Activated CD4-positive, alpha-beta T cell treated with anti-CD3 and anti-CD28 coated beads for 1 hour (primary cell): ENCODE data around the gene AKNA.

Experiments
- DNase-seq: peaks from one replicate; pipeline ENCODE4 v3.0.0-alpha.2; 2020

Gene AKNA

GRCh38 chr9:114299286-114300152 is 88.3 kb downstream of the AKNA start:
- DNase-seq, result no peak

GRCh38 chr9:114296338-114296737 is 91.4 kb downstream of the AKNA start:
- DNase-seq, result no peak

DNA sequence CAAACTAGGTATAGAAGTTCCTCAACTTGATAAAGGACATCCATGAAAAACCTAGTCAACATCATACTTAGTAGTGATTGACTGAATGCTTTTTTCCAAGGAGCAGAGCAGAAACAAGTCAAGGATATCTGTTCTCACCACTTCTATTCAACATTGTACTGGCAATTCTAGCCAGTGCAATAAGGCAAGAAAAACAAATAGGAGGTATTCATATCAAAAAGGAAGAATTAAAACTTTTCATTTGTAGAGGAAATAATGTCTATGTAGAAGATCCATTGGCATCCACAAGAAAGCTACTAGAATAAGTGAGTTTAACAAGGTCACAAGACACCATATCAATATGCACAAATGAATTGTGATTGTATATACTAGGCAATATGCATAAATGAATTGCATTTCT is 93.1 kb downstream of the AKNA start:
- no peak for DNase-seq

DNA sequence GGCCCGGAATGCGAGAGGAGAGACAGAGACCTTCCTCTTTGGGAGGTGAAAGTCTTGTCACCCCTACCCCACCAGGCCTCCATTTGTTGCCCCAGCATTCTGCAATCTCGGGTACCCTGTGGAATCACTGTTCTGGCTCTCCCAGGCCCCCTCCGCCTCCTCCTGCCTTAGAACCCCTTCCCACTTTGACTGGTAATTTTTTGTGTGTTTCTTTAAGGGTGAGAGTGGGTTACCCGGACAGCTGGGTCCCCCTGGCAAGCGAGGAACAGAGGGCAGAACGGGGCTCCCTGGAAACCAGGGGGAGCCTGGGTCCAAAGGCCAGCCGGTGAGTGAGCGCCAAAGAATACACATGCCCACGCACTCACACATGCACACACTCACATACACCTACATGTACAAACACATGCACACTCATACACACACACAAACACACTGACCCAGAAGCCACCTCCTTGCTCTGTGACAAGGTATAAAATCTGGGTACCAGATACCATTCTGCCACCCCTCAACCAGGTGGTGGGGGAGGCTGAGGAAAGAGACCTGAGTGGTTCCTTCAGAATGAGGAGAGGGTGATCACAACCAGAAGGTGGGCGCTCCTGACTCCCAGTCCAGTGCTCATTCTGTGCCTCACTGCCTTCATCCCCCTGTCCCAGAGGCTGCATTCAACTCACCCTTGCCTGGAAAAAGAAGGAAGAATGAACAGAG is 95.7 kb downstream of the AKNA start:
- DNase-seq, result no peak

DNA sequence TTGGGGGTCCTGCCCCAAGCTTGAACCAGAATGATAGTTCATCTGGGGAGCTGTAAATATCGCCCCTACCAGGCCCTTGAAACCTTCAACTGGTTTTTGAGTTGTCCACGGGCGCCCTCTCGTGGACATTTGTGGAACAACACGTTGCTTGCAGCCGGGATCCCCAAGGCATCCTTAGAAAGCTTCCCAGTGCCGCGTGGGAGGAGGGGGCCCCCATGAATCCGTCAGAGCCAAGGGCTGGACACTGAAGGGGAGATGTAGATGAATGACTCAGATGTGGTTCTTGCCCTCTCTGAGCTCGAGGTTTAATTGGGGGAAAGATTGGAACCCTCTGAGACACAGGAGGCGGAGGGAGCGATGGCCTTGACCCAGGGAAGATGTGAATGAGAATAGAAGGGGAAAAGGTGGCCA is 96.7 kb downstream of the AKNA start:
- peak; percentile 49 for DNase-seq

- no peak for DNase-seq
Measured at GRCh38 chr9:114290561-114290986, 97.2 kb downstream of the AKNA start.

DNA sequence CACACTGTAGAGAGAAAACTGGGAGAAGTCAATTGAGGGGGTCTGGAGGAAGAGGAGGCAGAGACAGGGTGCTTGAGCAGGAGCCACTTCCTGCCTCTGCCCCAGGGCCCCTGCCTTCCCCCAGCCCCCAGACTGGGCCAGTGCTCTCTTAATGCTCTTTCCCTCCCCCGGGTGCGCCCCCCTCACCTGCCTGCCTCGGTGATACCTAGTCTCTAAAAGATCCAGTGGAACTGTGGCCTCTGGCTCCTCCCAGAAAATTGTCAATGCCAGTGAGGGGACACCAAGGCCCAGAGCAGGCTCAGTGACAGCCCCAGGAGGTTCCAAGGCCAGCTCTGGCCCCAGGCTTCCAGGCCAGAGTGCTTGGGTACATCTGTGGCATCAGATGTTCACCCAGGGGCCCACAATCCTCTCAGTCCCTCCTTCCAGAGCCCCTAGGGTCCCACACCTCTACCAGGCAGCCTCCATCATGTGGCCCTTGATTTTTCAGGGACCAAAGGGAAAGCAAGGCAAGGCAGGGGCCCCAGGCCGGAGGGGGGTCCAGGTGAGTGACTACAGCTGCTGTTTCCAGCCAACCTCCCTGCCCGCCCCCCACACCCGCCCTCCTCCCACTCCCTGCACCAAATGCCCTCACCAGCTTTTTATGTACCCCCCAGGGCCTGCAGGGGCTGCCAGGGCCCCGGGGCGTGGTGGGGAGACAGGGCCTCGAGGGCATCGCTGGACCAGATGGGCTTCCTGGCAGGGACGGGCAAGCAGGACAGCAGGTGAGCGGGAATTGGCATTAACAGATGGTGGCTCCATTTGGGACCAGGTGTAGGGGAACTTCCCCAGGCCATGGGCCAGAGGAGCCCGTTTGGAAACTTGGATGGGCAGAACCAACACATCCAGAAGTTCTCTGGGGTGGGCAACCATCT is 98.0 kb downstream of the AKNA start:
- DNase-seq, result no peak

DNA sequence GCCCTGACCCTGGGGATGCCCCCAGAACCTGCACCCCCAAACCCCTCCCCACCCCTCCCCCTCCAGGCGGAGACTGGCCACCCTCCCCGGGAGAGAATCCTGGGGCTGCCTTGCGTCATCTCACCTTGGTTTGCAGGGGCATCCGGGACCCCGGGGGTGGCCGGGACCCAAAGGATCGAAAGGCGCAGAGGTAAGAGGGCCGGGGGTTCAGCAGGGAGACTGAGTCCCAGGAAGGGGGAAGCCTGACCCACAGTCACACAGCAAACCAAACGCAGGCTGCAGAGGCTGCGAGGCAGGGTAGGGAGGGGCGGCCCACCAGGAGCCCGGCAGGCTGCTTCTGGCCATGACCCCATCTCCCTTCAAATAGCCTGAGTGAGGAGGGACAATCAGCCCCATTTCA is 98.7 kb downstream of the AKNA start:
- no peak for DNase-seq

DNA sequence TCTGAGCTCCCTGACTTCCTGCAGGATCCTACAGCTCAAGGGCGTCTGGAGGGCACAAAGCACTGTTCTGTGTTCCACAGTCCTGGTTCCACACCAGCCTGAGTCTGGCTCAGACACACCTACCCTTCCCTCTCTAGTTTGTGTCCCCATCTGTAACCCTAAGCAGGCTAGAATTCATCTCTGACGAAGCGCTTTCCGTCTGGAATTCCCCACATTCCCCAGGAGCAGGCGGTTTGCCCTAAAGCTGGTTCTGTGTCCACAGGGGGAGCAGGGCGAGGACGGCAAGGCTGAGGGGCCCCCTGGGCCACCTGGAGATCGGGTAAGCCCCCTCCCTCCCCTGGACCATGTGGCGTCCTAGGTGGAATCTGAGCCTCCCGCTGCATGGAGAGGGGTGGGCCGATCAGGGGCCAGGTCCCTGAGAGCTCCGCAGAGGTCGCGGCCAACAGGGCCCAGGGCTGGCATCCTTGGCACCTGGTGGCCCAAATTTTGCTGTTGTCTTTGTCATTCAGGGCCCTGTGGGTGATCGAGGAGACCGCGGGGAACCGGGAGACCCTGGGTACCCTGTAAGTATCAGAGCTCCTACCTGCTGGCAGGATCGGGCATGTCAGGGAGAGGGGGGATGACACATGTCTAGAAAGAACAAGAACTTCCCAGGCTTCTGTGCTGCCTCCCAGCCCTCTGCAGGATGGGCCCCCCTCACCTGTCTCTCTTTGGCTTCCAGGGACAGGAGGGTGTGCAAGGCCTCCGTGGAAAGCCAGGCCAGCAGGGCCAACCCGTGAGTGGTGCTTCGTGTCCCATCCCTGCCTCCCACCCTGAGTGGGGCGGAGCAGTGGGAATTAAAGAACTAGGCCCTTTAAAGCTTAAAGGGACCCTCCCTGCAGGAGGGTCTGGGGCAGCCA is 99.3 kb downstream of the AKNA start:
- DNase-seq, result no peak

DNA sequence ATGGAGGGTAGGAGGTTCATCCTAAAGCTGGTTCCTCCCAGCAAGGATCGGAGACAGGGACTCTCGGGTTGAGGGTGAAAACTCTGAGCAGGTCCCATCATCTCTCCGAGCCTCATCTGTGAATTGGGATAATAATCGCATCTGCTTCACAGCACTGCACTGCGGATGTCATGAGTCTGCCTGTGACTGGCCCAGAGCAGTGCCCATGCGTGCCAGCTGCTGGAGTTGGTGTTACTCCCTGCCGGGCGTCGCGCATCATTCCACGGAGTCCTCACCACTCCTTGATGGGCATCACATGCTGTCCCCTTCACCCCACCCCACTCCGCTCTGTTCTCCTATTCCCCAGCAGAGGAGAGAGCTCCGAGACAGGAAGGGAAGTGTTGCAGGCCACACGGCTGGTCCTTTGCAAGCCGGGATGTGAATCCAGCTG is 100.0 kb downstream of the AKNA start:
- DNase-seq, result no peak

GRCh38 chr9:114287001-114287762 is 100.6 kb downstream of the AKNA start:
- no peak for DNase-seq

DNA sequence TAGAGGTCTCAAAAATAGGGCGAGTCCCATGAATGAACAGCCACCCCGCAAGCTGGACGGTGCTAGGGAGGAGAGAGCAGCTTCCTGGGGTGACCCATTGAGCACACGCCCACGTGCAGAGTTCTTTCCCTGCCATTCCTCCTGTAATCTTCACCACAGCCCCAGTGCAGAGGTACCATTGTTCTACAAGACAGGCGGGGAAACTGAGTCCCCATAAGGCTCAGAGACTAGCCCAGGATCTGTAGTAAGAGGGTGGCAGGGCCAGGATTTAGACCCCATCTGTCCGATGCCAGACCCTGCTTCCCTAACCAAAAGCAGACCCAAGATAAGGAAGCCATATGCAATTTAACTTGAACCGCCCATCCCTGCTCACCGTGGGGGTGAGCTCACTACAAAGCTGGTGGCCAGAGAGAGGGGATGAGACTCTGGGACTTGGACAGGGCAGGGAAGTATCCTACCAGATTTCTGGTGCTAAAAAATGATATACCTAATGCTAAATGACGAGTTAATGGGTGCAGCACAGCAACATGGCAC is 101.6 kb downstream of the AKNA start:
- DNase-seq, result no peak

DNA sequence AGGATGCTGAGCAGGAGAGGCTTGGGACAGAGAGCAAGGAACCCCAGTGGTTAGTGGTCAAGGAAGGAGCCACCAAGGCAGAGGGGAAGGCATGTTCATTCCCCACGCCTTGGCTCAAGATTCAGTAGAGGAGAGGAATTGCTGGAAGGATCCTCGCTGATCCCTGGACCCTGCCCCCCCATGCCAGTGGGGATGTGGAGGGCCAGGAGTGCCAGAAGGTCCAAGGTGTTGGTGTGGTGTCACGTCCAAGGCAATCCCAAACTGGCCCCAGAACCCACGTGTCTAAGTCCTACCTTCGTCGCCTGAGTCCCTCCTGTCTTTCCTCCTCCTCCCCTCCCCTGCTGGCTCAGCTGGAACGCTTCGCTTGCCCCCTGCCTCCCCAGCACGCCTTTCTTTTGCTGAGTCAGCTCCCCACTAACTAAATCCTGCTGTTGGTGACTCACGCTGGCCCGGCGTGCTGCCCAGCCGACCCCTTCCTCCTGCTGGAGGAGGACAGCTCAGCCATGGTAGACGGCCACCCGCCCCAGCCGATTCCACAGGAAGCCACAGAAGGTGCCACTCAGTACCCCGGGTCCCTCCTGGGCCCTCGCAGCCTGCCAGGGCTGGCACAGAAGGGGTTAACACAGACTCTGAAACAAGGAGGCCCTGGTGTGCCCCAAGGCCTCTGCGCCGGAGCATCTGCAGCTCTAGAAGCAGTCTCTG is 102.5 kb downstream of the AKNA start:
- DNase-seq, result no peak

DNA sequence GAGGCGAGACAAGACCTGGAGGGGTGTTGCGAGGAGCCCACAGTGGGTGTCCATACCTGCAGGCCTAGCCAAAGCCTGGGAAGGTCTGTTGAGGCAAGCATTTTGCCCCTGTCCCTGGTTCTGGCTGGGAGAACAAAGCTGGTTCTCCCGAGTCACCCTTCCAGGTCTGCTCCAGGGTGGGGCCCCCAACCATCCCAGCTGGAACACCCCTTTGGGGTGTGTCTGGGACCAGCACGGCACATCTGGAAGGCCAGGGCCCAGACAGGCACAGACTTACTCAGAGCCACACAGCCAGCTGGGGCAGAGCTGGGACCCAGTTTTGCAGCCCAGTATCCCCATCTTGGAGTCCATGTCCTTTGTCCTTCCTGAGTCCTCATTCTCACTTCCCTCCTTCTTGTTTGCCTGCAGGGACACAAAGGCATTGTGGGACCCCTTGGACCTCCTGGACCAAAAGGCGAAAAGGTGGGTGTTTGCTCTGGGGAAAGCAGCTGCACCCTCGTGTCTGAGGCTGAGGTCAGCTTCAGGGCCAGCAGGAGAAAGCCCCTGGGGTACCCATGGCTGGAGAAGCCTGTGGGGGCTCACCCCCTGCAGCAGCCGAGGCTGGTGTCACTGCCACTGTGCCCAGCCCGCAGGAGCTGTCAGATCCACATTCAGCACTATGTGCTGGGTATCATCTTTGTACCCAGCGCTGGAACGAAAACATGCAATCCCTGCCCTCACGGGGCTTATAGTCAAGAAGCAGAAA is 103.3 kb downstream of the AKNA start:
- no peak for DNase-seq
